Thyroid gland (tissue), 4 donors: ENCODE results near the gene DIPK2A. TPM values are rescaled to one million over a fixed set of nuclear protein-coding genes. Genes with fewer than 3 reads are reported as not detected.

ENCODE experiments used
- DNase-seq, 2 donors: peaks; one replicate each; pipeline ENCODE4 v3.0.0-alpha.2; 2019
- H3K27ac ChIP-seq, 3 donors: fragments of 200-600 bp; sonication (generic); 1 replicate in 2 of 3; 2 replicates in 1 of 3; pipeline ENCODE4 v1.5.1; 2016 to 2019; ENCODE audit warnings: mild to moderate bottlenecking in 1 of 3, moderate library complexity in 1 of 3
- H3K27me3 ChIP-seq: fragments of 200-600 bp; sonication (generic); one replicate; pipeline ENCODE4 v1.5.1; 2019
- H3K36me3 ChIP-seq, 2 donors: fragments of 200-600 bp; sonication (generic); one replicate each; pipeline ENCODE4 v1.5.1; 2016 to 2019
- H3K4me1 ChIP-seq, 2 donors: fragments of 200-600 bp; sonication (generic); one replicate each; pipeline ENCODE4 v1.5.1; 2017 to 2019
- H3K4me3 ChIP-seq, 3 donors: fragments of 200-600 bp; sonication (generic); replicated peaks in 1 of 3; 1 replicate in 2 of 3; 2 replicates in 1 of 3; pipeline ENCODE4 v1.5.1; 2016; ENCODE audit warnings: mild to moderate bottlenecking in 1 of 3
- H3K9me3 ChIP-seq: fragments of 200-600 bp; sonication (generic); one replicate; pipeline ENCODE4 v1.5.1; 2017
- POLR2A ChIP-seq, 2 donors: fragments of 450-650 bp; IDR thresholded peaks; one replicate each; pipeline ENCODE4 v1.6.1; 2017; ENCODE audit warnings: antibody characterized with exemption in 2 of 2, mild to moderate bottlenecking in 2 of 2, moderate library complexity in 1 of 2
- WGBS, 2 donors: methylation state at CpG; one replicate each; pipeline ENCODE4 v1.1.5; 2017; 5-methylcytosine and 5-hydroxymethylcytosine counted together
- intact Hi-C: fragments of 100-400 bp; cut with DNase I; formaldehyde crosslinking; loops from one replicate; pipeline ENCODE4 v1.15.1; 2023
- total RNA-seq, 4 donors: library from RNA; depleted of rRNA; stranded (reverse); fragments of >200 nt; gene quantifications; one replicate each; pipeline ENCODE4 v1.2.3, GENCODE V29; 2016
- TF ChIP-seq, protein P1 (sequence below), 6 experiments: fragments of 200-600 bp in 3 of 6; fragments of 450-650 bp in 3 of 6; sonication (generic) in 3 of 6; IDR thresholded peaks; one replicate each; pipeline ENCODE4 v1.5.1; 2016 to 2019; ENCODE audit warnings: antibody characterized with exemption in 6 of 6, mild to moderate bottlenecking in 2 of 6, inconsistent platforms in 1 of 6, moderate library complexity in 1 of 6

DIPK2A gene
- total RNA-seq, 4 donors from 2014 or later = 26.5 to 35.7 (median 28.9) TPM

DNA sequence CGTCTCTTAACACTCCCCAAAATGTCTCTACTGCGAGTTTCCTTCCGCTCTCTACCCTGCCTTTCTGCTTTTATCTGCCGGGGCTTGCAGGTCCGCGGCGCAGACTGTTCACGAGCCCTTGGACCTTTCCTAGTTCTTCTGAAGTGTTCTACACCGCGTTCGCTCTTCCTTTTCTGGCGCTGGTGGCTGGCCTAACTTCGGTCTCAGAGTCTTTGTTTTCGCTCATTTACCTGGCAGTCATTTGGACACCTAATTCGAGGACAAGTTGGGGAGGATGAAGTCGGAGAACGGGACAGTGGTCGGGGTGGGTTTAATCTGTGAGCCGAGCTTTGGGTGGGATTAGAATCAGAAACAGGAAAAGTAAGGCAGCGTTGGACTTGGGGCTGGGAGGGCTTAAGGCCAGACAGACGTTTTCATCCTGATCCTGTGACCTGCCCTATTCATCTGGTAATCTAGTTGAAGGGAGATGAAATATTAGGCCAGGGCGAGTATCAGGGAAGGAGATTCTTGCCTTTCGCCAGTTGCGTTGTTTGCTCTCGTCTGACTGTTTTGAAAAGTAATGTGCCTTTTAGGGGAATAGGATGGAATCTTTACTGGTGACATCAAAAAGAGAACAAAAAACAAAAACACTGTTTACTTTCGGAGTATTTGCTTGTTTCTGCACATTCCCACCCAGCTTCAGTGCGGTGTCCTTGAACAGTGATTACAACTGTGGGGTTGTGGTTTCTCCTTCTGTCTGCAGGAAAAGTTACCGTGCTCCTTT, 1.8 kb downstream of the DIPK2A start:
- intact Hi-C loops = no loop called here
- DNase-seq = peak; percentile 68 to 72
- TF ChIP-seq, protein P1, sequence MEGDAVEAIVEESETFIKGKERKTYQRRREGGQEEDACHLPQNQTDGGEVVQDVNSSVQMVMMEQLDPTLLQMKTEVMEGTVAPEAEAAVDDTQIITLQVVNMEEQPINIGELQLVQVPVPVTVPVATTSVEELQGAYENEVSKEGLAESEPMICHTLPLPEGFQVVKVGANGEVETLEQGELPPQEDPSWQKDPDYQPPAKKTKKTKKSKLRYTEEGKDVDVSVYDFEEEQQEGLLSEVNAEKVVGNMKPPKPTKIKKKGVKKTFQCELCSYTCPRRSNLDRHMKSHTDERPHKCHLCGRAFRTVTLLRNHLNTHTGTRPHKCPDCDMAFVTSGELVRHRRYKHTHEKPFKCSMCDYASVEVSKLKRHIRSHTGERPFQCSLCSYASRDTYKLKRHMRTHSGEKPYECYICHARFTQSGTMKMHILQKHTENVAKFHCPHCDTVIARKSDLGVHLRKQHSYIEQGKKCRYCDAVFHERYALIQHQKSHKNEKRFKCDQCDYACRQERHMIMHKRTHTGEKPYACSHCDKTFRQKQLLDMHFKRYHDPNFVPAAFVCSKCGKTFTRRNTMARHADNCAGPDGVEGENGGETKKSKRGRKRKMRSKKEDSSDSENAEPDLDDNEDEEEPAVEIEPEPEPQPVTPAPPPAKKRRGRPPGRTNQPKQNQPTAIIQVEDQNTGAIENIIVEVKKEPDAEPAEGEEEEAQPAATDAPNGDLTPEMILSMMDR (IDR thresholded peaks at IDR 0.05) = no peak
- TF ChIP-seq POLR2A (IDR thresholded peaks at IDR 0.05) = peak in 1 of 2 donors; percentile 29
- peak overlapping the region; percentile 84 to 99 (median 91) for H3K4me3 ChIP-seq
- H3K27ac ChIP-seq = peak overlapping the region; percentile 97 to 99 (median 98)
- H3K36me3 ChIP-seq = no peaks in the 10 kb centered on the region
- H3K27me3 ChIP-seq = no peaks in the 10 kb centered on the region
- whole genome bisulfite sequencing, 2 donors = 0 to 2% methylated on average over 28 of the region's 28 CpGs
- peaks cover 18 to 34% of the 10 kb centered on the region in 2 donors for H3K4me1 ChIP-seq
- H3K9me3 ChIP-seq = no peaks in the 10 kb centered on the region

GRCh38 chr3:143974271-143975238, 2.9 kb downstream of the DIPK2A start:
- no peaks in the 10 kb centered on the region for H3K27me3 ChIP-seq
- WGBS, 2 donors = 29 to 34% methylated on average over 6 of the region's 6 CpGs
- peak overlapping the region in 1 of 3 donors; percentile 8 for H3K4me3 ChIP-seq
- H3K4me1 ChIP-seq = peaks cover 18 to 34% of the 10 kb centered on the region in 2 donors
- H3K27ac ChIP-seq = peak overlapping the region in 2 of 3 donors; percentile 97 to 99
- TF ChIP-seq POLR2A (IDR thresholded peaks at IDR 0.05) = no peak
- TF ChIP-seq, protein P1 (IDR thresholded peaks at IDR 0.05) = no peak
- intact Hi-C loops = no loop called here
- DNase-seq = no peak
- no peaks in the 10 kb centered on the region for H3K36me3 ChIP-seq
- H3K9me3 ChIP-seq = no peaks in the 10 kb centered on the region

GRCh38 chr3:143975554-143976152, 4.0 kb downstream of the DIPK2A start:
- peaks cover 18 to 34% of the 10 kb centered on the region in 2 donors for H3K4me1 ChIP-seq

DNA sequence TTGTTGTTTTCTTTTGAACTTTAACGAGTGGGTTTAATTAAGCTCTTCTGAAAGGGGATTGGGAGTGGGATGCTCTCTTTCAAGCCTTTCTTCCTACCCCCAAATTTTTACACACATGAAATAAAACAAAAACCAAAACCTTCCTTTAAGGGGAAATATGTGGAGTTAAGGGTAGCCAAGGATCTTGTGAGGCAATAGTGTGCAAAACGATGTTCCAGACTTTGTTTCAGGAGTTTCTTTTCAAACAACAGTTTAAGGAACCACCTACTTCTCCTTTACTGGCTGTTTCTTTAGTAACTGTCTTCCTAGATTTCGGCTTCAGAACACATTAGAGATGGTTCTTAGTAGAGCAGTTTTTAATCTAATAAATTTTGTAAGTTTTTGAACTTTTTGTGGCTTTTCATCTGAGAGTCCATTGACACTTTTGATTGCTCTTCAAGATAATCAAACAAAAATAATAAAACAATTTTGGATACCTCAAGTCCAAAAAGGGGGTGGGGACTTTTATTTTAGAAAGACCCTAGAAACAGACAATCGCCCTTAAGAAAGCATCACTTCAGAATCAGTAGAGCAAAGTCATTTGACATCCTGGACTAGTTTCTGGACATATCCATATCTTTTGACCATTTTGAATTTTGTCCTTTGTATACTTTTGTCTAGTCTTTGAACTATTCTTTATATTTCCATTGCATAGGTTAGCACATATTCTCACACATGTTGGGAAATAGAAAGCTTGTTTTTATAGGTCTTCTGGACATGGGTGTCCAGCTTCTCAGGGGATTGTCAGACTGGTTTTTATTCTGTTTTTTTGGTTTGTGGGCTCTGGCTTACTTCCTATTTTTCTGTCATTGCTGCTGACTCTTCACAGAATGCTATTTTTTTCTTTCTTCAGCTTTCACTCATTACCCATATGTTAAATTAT, 6.0 kb downstream of the DIPK2A start:
- WGBS, 2 donors = 45 to 53% methylated on average over 4 of the region's 4 CpGs

More at GRCh38 chr3:143975554-143976152, 4.0 kb downstream of the DIPK2A start:
- TF ChIP-seq POLR2A (IDR thresholded peaks at IDR 0.05) = no peak
- TF ChIP-seq, protein P1 (IDR thresholded peaks at IDR 0.05) = peak in 5 of 6 experiments; percentile 16 to 68 (median 52)
- H3K4me3 ChIP-seq = no peak overlapping the region
- intact Hi-C loops = no loop called here
- WGBS, 2 donors = 27 to 31% methylated on average over 3 of the region's 3 CpGs
- H3K9me3 ChIP-seq = no peaks in the 10 kb centered on the region
- no peak for DNase-seq
- no peaks in the 10 kb centered on the region for H3K36me3 ChIP-seq
- H3K27me3 ChIP-seq = no peaks in the 10 kb centered on the region
- H3K27ac ChIP-seq = no peak overlapping the region

More for the DNA sequence above, 6.0 kb downstream of the DIPK2A start:
- DNase-seq = no peak
- intact Hi-C loops = no loop called here
- TF ChIP-seq, protein P1 (IDR thresholded peaks at IDR 0.05) = no peak
- no peak for TF ChIP-seq POLR2A (IDR thresholded peaks at IDR 0.05)
- H3K27ac ChIP-seq = no peak overlapping the region
- no peaks in the 10 kb centered on the region for H3K9me3 ChIP-seq
- peaks cover 18 to 34% of the 10 kb centered on the region in 2 donors for H3K4me1 ChIP-seq
- no peaks in the 10 kb centered on the region for H3K36me3 ChIP-seq
- H3K27me3 ChIP-seq = no peaks in the 10 kb centered on the region
- H3K4me3 ChIP-seq = no peak overlapping the region
